Natural killer cell (primary cell): ENCODE data around the gene CARMIL1. TPM values are rescaled to one million over a fixed set of nuclear protein-coding genes. Genes with fewer than 3 reads are reported as not detected.

ENCODE experiments used
- ATAC-seq, 3 donors: fragments of 150-1000 bp in 2 of 3; fragments of 200-7000 bp in 1 of 3; cut with Tn5 transposase; 1 replicate in 1 of 3; 2 replicates in 2 of 3; pipeline ENCODE4 v1.10.0; 2021; ENCODE audit warnings: mild to moderate bottlenecking in 2 of 3, moderate library complexity in 2 of 3
- DNase-seq, 2 donors: peaks; one replicate each; pipeline versions ENCODE4 v3.0.0 to v3.0.0-alpha.2; 2013 to 2021; ENCODE audit warnings: mixed read lengths in 1 of 2
- H3K27ac ChIP-seq: one replicate; pipeline ENCODE4 v1.5.1; 2013; ENCODE audit warnings: mild to moderate bottlenecking, low read length
- H3K27me3 ChIP-seq: one replicate; pipeline ENCODE4 v1.6.1; 2013; ENCODE audit warnings: low read length; ENCODE audit not compliant: control insufficient read depth, insufficient read depth
- H3K36me3 ChIP-seq: one replicate; pipeline ENCODE4 v1.6.1; 2013; ENCODE audit warnings: low read length; ENCODE audit not compliant: control insufficient read depth, insufficient read depth
- H3K4me1 ChIP-seq: one replicate; pipeline ENCODE4 v1.6.1; 2013; ENCODE audit warnings: low read length; ENCODE audit not compliant: control insufficient read depth, insufficient read depth
- H3K4me3 ChIP-seq: one replicate; pipeline ENCODE4 v1.5.1; 2013; ENCODE audit warnings: low read length
- H3K9me3 ChIP-seq: one replicate; pipeline ENCODE4 v1.6.1; 2013; ENCODE audit warnings: low read length; ENCODE audit not compliant: control insufficient read depth, insufficient read depth
- H3K27ac Mint-ChIP-seq, 2 donors: one replicate each; pipeline ENCODE4 v1.8.0; 2022; ENCODE audit warnings: mild to moderate bottlenecking in 2 of 2, mixed read lengths in 2 of 2, moderate library complexity in 1 of 2
- H3K27me3 Mint-ChIP-seq, 2 donors: one replicate each; pipeline ENCODE4 v1.8.0; 2022; ENCODE audit warnings: low read depth in 2 of 2, mixed read lengths in 2 of 2
- H3K36me3 Mint-ChIP-seq: one replicate; pipeline ENCODE4 v1.8.0; 2022; ENCODE audit warnings: mixed read lengths
- H3K4me1 Mint-ChIP-seq, 2 donors: one replicate each; pipeline ENCODE4 v1.8.0; 2022; ENCODE audit warnings: mixed read lengths in 2 of 2
- H3K4me3 Mint-ChIP-seq: one replicate; pipeline ENCODE4 v1.8.0; 2022; ENCODE audit warnings: mild to moderate bottlenecking, moderate library complexity, mixed read lengths
- H3K9me3 Mint-ChIP-seq, 2 donors: one replicate each; pipeline ENCODE4 v1.8.0; 2022; ENCODE audit warnings: mixed read lengths in 2 of 2
- WGBS: methylation state at CpG from one replicate; pipeline ENCODE4 v1.1.7; 2013; ENCODE audit warnings: missing lambda C conversion rate; ENCODE audit not compliant: insufficient coverage; 5-methylcytosine and 5-hydroxymethylcytosine counted together
- intact Hi-C: fragments of 100-400 bp; cut with micrococcal nuclease; formaldehyde crosslinking; loops from one replicate; pipeline ENCODE4 v1.14.2; 2022
- total RNA-seq, 4 donors: library from RNA; stranded (reverse); fragments of 120-200 nt in 1 of 4; gene quantifications; one replicate each; pipeline versions ENCODE4 v1.2.3 to v1.2.4, GENCODE V29; 2013 to 2022
- TF ChIP-seq, protein P1 (sequence below): fragments of 200-600 bp; IDR thresholded peaks from one replicate; pipeline ENCODE4 v1.8.0; 2022; ENCODE audit warnings: antibody characterized with exemption

The CARMIL1 gene
- total RNA-seq, 3 donors from 2014 or later (not counting 1 experiment from before 2014, with no cell fraction given), result 0.25 to 1.1 (median 0.35) TPM

DNA sequence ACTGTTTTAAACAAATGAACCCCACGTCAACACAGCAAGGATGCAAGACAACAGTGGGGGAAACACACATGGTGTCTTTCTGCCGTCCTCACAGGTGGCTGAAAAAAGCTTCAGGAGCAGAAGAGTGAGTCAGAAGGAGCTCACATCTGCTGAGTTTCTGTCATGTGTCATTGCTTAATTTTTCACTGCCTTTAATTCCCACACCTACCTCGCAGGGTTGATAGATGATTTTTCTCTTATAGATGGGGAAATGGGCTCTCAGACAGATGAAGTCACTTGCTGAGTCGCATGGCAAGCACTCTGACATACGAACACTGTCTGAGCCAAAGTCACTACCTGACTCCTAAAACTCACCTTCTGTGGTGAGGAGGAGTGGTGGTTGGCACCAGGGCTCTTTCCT is 28.3 kb upstream of the CARMIL1 start:
- H3K36me3 Mint-ChIP-seq, result no peaks in the 10 kb centered on the region
- peaks cover 6 to 9% of the 10 kb centered on the region in 2 donors for H3K27me3 Mint-ChIP-seq
- TF ChIP-seq, protein P1, sequence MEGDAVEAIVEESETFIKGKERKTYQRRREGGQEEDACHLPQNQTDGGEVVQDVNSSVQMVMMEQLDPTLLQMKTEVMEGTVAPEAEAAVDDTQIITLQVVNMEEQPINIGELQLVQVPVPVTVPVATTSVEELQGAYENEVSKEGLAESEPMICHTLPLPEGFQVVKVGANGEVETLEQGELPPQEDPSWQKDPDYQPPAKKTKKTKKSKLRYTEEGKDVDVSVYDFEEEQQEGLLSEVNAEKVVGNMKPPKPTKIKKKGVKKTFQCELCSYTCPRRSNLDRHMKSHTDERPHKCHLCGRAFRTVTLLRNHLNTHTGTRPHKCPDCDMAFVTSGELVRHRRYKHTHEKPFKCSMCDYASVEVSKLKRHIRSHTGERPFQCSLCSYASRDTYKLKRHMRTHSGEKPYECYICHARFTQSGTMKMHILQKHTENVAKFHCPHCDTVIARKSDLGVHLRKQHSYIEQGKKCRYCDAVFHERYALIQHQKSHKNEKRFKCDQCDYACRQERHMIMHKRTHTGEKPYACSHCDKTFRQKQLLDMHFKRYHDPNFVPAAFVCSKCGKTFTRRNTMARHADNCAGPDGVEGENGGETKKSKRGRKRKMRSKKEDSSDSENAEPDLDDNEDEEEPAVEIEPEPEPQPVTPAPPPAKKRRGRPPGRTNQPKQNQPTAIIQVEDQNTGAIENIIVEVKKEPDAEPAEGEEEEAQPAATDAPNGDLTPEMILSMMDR, result no peak

DNA sequence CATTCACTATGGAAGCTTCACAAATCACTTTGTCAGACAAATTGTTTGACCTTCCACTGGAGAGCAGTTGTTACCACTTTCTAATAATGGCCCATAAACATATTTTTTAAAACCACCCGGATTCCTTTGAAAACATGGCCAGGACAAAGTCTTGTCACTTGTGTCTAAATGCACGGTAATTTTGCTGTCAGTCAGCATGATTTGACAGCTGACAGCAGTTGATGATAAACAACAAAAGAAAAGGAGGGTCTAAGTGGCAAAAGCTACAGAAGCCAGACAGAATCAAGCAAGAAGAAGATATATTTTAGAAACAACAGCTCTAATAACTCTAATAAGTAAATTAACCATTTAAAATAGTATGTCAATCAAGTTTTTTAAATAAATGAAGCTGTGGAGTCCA is 27.7 kb upstream of the CARMIL1 start:
- ATAC-seq, result no peak
- Histone ChIP-seq H3K4me3 (no peak overlapping the region), H3K9me3 (no peaks in the 10 kb centered on the region), H3K27me3 (no peaks in the 10 kb centered on the region), H3K36me3 (no peaks in the 10 kb centered on the region), H3K27ac (no peak overlapping the region), H3K4me1 (no peaks in the 10 kb centered on the region)
- DNase-seq, result no peak
- 97% methylated on average over 2 of the region's 2 CpGs for WGBS
- Mint-ChIP-seq H3K9me3 (no peaks in the 10 kb centered on the region), H3K27me3 (peaks cover 9 to 13% of the 10 kb centered on the region in 2 donors), H3K4me3 (no peak overlapping the region), H3K27ac (no peak overlapping the region), H3K4me1 (no peaks in the 10 kb centered on the region), H3K36me3 (no peaks in the 10 kb centered on the region)
- TF ChIP-seq, protein P1, result no peak
- intact Hi-C loops, result no loop called here

More for the DNA sequence above, 28.3 kb upstream of the CARMIL1 start:
- no peak for ATAC-seq
- H3K4me3 ChIP-seq, result no peak overlapping the region
- no peaks in the 10 kb centered on the region for H3K27me3 ChIP-seq
- H3K36me3 ChIP-seq, result no peaks in the 10 kb centered on the region
- H3K9me3 ChIP-seq, result no peaks in the 10 kb centered on the region
- Mint-ChIP-seq H3K4me3 (no peak overlapping the region), H3K27ac (no peak overlapping the region), H3K9me3 (no peaks in the 10 kb centered on the region), H3K4me1 (no peaks in the 10 kb centered on the region)
- DNase-seq, result no peak
- H3K4me1 ChIP-seq, result no peaks in the 10 kb centered on the region
- WGBS, result 64% methylated on average over 2 of the region's 5 CpGs
- no peak overlapping the region for H3K27ac ChIP-seq
- intact Hi-C loops, result no loop called here

DNA sequence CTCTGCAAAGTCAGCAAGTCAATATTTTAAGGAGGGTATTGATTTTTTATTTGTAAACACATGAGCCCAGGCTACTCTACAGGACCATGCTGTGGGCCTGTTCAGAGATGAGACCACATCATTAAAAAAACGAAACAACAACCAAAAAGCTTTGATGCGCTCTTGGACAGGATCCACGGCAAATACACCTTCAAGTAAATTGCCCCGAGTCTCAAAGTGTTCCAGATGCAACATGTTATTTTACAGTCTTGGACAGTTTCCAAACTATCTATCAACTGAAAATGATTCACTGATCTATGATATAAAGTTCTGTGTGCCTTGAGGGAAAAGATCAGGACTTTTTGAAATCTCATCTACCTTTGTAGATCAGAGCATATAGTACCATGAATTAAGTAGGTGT is 25.8 kb upstream of the CARMIL1 start:
- Mint-ChIP-seq H3K27me3 (peaks cover 9 to 20% of the 10 kb centered on the region in 2 donors), H3K4me1 (no peaks in the 10 kb centered on the region), H3K9me3 (no peaks in the 10 kb centered on the region), H3K4me3 (no peak overlapping the region), H3K27ac (no peak overlapping the region), H3K36me3 (no peaks in the 10 kb centered on the region)
- Histone ChIP-seq H3K4me3 (no peak overlapping the region), H3K27me3 (no peaks in the 10 kb centered on the region), H3K36me3 (no peaks in the 10 kb centered on the region), H3K9me3 (no peaks in the 10 kb centered on the region), H3K27ac (no peak overlapping the region), H3K4me1 (no peaks in the 10 kb centered on the region)
- TF ChIP-seq, protein P1, result no peak
- DNase-seq (no peak), ATAC-seq (no peak)
- intact Hi-C loops, result no loop called here
- WGBS, result 92% methylated on average over 4 of the region's 4 CpGs

DNA sequence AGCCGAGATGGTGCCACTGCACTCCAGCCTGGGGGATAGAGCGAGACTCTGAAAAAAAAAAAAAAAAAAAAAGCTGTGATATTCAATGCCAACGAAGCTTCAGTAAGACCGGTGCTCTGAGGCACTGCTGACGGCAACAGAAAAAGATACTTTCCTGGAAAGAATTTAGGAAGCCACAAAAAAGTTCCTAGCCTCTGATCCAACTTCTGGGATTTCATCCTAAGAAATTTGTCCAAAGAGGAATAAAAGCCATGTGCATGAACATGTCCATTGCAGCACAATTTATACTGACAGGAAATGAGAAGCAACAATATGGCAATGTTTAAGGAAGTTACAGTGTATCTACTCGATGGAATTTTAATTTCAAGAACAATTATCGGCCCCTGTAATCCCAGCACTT is 24.5 kb upstream of the CARMIL1 start:
- H3K36me3 Mint-ChIP-seq, result no peaks in the 10 kb centered on the region
- no peaks in the 10 kb centered on the region for H3K9me3 ChIP-seq

More for the DNA sequence above, 24.5 kb upstream of the CARMIL1 start:
- no peaks in the 10 kb centered on the region for H3K4me1 ChIP-seq
- no peak overlapping the region for H3K27ac ChIP-seq
- intact Hi-C loops, result no loop called here
- DNase-seq (no peak), ATAC-seq (no peak)
- WGBS, result 91% methylated on average over 7 of the region's 7 CpGs
- no peaks in the 10 kb centered on the region for H3K9me3 Mint-ChIP-seq
- H3K27ac Mint-ChIP-seq, result no peak overlapping the region
- H3K4me3 ChIP-seq, result no peak overlapping the region
- no peak overlapping the region for H3K4me3 Mint-ChIP-seq
- peaks cover 9 to 25% of the 10 kb centered on the region in 2 donors for H3K27me3 Mint-ChIP-seq
- H3K36me3 ChIP-seq, result no peaks in the 10 kb centered on the region
- TF ChIP-seq, protein P1, result no peak
- H3K4me1 Mint-ChIP-seq, result no peaks in the 10 kb centered on the region
- H3K27me3 ChIP-seq, result no peaks in the 10 kb centered on the region
